ENCODE data around the gene ASTN2. TPM values are rescaled to one million over a fixed set of nuclear protein-coding genes. Genes with fewer than 3 reads are reported as not detected.

ASTN2 gene
- total and polyA plus RNA-seq, 9 of the 15 experiments (the other 6 are each of a cell fraction or from before 2014, with no cell fraction given): 0.56 to 3.5 (median 1.9) TPM

DNA sequence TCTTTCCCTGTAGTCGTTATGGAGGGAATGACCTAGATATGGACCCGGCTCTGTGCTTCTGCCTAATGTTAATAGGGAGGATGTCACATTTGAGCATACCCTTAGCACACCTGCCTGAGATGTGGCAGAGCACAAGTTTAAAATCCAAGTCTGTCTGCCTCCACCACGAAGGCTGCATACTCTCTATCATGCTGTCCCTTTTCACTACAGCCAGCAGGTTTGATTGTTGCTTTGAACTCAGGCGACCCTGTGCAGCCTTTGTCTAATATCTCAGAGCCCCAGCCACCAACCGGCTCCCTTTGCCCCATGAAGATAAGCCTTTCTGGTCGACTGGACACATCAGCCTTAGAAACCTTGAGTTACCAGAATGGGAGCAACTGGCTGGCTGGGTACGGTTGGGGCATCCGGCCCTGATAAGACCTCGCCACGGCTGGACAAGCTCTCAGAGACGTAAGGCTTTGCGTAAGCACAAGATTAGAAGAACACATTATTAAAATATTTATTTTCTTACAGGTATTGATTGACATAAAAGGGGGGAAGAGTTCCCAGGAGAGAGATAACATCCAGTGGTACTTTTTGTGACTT is 949.8 kb downstream of the ASTN2 start (continued):
- TF ChIP-seq BRF1 (IDR thresholded peaks at IDR 0.05; ENCODE audit: borderline replicate concordance, extremely low read depth, insufficient read length) (no peak), ETV6 (IDR thresholded peaks at IDR 0.05; ENCODE audit: borderline replicate concordance in 1 of 2, low read depth in 2 of 2, low read length in 1 of 2) (peak in 1 of 2 experiments; percentile 59; a peak in 1 of 4 replicates), ETV6 (CRISPR knock-in tag; IDR thresholded peaks at IDR 0.05; ENCODE audit: borderline replicate concordance) (no peak), ETV5 (CRISPR knock-in tag; IDR thresholded peaks at IDR 0.05; ENCODE audit: low read depth) (peak; percentile 79), BCLAF1 (IDR thresholded peaks at IDR 0.05; ENCODE audit: borderline replicate concordance in 1 of 2, control insufficient read depth in 1 of 2, low read depth in 2 of 2, low read length in 1 of 2) (peak in 1 of 2 experiments; percentile 55; a peak in 1 of 4 replicates), ZNF23 (CRISPR knock-in tag; IDR thresholded peaks at IDR 0.05) (peak; percentile 75; the same call in 1 of the 2 replicates), ZFX (CRISPR knock-in tag; IDR thresholded peaks at IDR 0.05) (no peak), SMARCE1 (IDR thresholded peaks at IDR 0.05) (peak; percentile 97), SETDB1 (IDR thresholded peaks at IDR 0.05; ENCODE audit: low read length) (no peak), ID3 (CRISPR knock-in tag; IDR thresholded peaks at IDR 0.05) (no peak), ID3 (tag; IDR thresholded peaks at IDR 0.05) (peak; percentile 89), SMAD4 (CRISPR knock-in tag; conservative IDR thresholded peaks at IDR 0.05) (peak; percentile 99), CBFB (CRISPR knock-in tag; IDR thresholded peaks at IDR 0.05) (no peak), YBX1 (IDR thresholded peaks at IDR 0.05) (no peak), CREB1 (IDR thresholded peaks at IDR 0.05) (peak; percentile 89), CREB1 (CRISPR knock-in tag; IDR thresholded peaks at IDR 0.05) (no peak), DPF2 (IDR thresholded peaks at IDR 0.05) (peak; percentile 98), HMG20B (CRISPR knock-in tag; IDR thresholded peaks at IDR 0.05) (no peak), NKRF (IDR thresholded peaks at IDR 0.05; ENCODE audit: borderline replicate concordance) (no peak), SP1 (CRISPR knock-in tag; IDR thresholded peaks at IDR 0.05) (0 out of 2 replicates have a peak, but pooled peaks have one; percentile 50), RAD21 (CRISPR knock-in tag; conservative IDR thresholded peaks at IDR 0.05 in 1 of 2, IDR thresholded peaks at IDR 0.05 in 1 of 2) (peak; percentile 37 to 46)
- TF ChIP-seq, protein P1, sequence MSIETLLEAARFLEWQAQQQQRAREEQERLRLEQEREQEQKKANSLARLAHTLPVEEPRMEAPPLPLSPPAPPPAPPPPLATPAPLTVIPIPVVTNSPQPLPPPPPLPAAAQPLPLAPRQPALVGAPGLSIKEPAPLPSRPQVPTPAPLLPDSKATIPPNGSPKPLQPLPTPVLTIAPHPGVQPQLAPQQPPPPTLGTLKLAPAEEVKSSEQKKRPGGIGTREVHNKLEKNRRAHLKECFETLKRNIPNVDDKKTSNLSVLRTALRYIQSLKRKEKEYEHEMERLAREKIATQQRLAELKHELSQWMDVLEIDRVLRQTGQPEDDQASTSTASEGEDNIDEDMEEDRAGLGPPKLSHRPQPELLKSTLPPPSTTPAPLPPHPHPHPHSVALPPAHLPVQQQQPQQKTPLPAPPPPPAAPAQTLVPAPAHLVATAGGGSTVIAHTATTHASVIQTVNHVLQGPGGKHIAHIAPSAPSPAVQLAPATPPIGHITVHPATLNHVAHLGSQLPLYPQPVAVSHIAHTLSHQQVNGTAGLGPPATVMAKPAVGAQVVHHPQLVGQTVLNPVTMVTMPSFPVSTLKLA (conservative IDR thresholded peaks at IDR 0.05): peak in 1 of 2 experiments; percentile 61; a peak in 2 of 4 replicates

Measured in K562 (cell line).